Measurements from ENCODE around the gene ANAPC15. TPM values are rescaled to one million over a fixed set of nuclear protein-coding genes. Genes with fewer than 3 reads are reported as not detected.
A peak's percentile ranks its signal among the peaks of the same experiment; 100 is the strongest.

ANAPC15 gene
- total RNA-seq, 1 experiment from 2014 or later = 65.6 TPM

- no peaks in the 10 kb centered on the region; the same call in 1 of the 2 replicates for H4K20me1 ChIP-seq (ENCODE audit: insufficient read depth)
- H3K4me2 ChIP-seq (ENCODE audit: low read length) = peak overlapping the region; percentile 90
- H3K9me3 ChIP-seq (ENCODE audit: control insufficient read depth in 1 of 2, insufficient read depth in 1 of 2, low read depth in 1 of 2, low read length in 2 of 2) = no peaks in the 10 kb centered on the region
- ATAC-seq (no peak), DNase-seq (ENCODE audit: low read depth, low spot score) (no peak)
- peaks cover 32% of the 10 kb centered on the region for H3K79me2 ChIP-seq (ENCODE audit: insufficient read depth, low read length)
- intact Hi-C loops (cut with micrococcal nuclease) = no loop called here
- peaks cover 2 to 27% of the 10 kb centered on the region in 2 experiments; a peak in 3 of 4 replicates for H3K4me1 ChIP-seq (ENCODE audit: control insufficient read depth in 1 of 2, insufficient read depth in 2 of 2, low read length in 2 of 2)
- H3K9ac ChIP-seq (ENCODE audit: low read length) = no peak overlapping the region
- POLR2A ChIA-PET = interaction anchor here (0.9 kb wide), 1 partner anchor 60 kb away, joined by 4 read pairs; no protein-coding TSS in a partner anchor
- TF ChIP-seq EZH2phosphoT487 (IDR thresholded peaks at IDR 0.05; ENCODE audit: borderline replicate concordance) = no peak
- no peak for TF ChIP-seq ZBTB33 (IDR thresholded peaks at IDR 0.05; ENCODE audit: extremely low read depth, insufficient replicate concordance, low read length)
- no peak for TF ChIP-seq ZNF274 (IDR thresholded peaks at IDR 0.05; ENCODE audit: low read depth, low read length)
- no peak for TF ChIP-seq RAD21 (IDR thresholded peaks at IDR 0.05; ENCODE audit: low read depth)
- TF ChIP-seq FOSL1 (IDR thresholded peaks at IDR 0.05; ENCODE audit: low read depth) = no peak
- TF ChIP-seq YY1 (IDR thresholded peaks at IDR 0.05; ENCODE audit: extremely low read depth, insufficient replicate concordance, low read depth, low read length) = no peak
- TF ChIP-seq JUND (IDR thresholded peaks at IDR 0.05) = no peak
- no peak for TF ChIP-seq SP1 (IDR thresholded peaks at IDR 0.05; ENCODE audit: low read depth)
- TF ChIP-seq ATF3 (IDR thresholded peaks at IDR 0.05) = no peak
- no peak for TF ChIP-seq TCF7L2 (IDR thresholded peaks at IDR 0.05; ENCODE audit: borderline replicate concordance, extremely low read depth, insufficient read depth, insufficient read length)
- RAD21 ChIA-PET (ENCODE audit: low non-redundant PET in 1 of 2, low total read pairs in 2 of 2, uncharacterized antibody in 2 of 2, unreplicated experiment in 2 of 2) = no interaction called here
- CTCF ChIA-PET = interaction anchor here (1.8 kb wide), 1 partner anchor 57 kb away, joined by 6 read pairs; no protein-coding TSS in a partner anchor
- no peak overlapping the region for H3K27ac ChIP-seq (ENCODE audit: low read depth, low read length)
- no TSS peak for BruUV-seq (replicated peaks)
- H2AFZ ChIP-seq (ENCODE audit: low read depth, low read length, poor library complexity, severe bottlenecking) = no peak overlapping the region
- H3K36me3 ChIP-seq (ENCODE audit: control insufficient read depth in 1 of 2, insufficient read depth in 2 of 2, low read length in 2 of 2) = no peaks in the 10 kb centered on the region
- no peaks in the 10 kb centered on the region for H3K9me2 ChIP-seq (ENCODE audit: insufficient read depth)
- H3K27me3 ChIP-seq (ENCODE audit: insufficient read depth, low read length) = no peaks in the 10 kb centered on the region
- H3K4me3 ChIP-seq (replicated peaks in 1 of 2; ENCODE audit: low read depth in 1 of 2, low read length in 2 of 2) = no peak overlapping the region
These were observed 30.6 kb downstream of the ANAPC15 start for GRCh38 chr11:72081821-72082453.

All from HCT116 (cell line).